Fibroblast of the aortic adventitia (primary cell): Measurements from ENCODE around the gene APOC4. TPM values are rescaled to one million over a fixed set of nuclear protein-coding genes. Genes with fewer than 3 reads are reported as not detected.
A peak's percentile ranks its signal among the peaks of the same experiment; 100 is the strongest.

Source experiments
- DNase-seq: peaks from one replicate; pipeline ENCODE4 v3.0.0-alpha.2; 2010; ENCODE audit warnings: low read depth
- H3K4me3 ChIP-seq: 2 replicates; pipeline ENCODE4 v1.5.1; 2011; ENCODE audit warnings: low read depth, mild to moderate bottlenecking, control low read depth, low read length, moderate library complexity
- total RNA-seq: library from RNA; depleted of rRNA; stranded (reverse); fragments of >200 nt; gene quantifications from 2 replicates; pipeline ENCODE4 v1.2.3, GENCODE V29; 2012; ENCODE audit warnings: low replicate concordance
- TF ChIP-seq, protein P1 (sequence below): IDR thresholded peaks from 2 replicates; pipeline ENCODE4 v1.5.1; 2011; ENCODE audit warnings: mild to moderate bottlenecking, low read length, control low read depth, inconsistent platforms; ENCODE audit not compliant: insufficient read depth

Gene APOC4
- total RNA-seq, 1 donor: not detected

DNA sequence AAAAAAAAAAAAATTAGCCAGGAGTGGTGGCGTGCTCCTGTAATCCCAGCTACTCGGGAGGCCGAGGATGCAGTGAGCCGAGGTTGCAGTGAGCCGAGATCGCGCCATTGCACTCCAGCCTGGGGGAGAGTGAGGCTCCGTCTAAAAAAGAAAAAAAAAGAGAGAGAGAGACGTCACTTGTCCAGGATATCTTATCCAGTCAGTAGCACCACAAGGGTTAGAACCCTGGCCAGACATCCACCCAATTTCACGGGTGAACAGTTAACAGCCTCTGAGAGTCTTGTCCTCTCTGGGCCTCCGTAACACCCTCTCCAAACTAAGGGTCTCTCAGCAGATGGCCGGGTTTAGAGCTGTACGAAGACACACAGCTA, 12.2 kb downstream of the APOC4 start:
- TF ChIP-seq, protein P1, sequence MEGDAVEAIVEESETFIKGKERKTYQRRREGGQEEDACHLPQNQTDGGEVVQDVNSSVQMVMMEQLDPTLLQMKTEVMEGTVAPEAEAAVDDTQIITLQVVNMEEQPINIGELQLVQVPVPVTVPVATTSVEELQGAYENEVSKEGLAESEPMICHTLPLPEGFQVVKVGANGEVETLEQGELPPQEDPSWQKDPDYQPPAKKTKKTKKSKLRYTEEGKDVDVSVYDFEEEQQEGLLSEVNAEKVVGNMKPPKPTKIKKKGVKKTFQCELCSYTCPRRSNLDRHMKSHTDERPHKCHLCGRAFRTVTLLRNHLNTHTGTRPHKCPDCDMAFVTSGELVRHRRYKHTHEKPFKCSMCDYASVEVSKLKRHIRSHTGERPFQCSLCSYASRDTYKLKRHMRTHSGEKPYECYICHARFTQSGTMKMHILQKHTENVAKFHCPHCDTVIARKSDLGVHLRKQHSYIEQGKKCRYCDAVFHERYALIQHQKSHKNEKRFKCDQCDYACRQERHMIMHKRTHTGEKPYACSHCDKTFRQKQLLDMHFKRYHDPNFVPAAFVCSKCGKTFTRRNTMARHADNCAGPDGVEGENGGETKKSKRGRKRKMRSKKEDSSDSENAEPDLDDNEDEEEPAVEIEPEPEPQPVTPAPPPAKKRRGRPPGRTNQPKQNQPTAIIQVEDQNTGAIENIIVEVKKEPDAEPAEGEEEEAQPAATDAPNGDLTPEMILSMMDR: no peak

DNA sequence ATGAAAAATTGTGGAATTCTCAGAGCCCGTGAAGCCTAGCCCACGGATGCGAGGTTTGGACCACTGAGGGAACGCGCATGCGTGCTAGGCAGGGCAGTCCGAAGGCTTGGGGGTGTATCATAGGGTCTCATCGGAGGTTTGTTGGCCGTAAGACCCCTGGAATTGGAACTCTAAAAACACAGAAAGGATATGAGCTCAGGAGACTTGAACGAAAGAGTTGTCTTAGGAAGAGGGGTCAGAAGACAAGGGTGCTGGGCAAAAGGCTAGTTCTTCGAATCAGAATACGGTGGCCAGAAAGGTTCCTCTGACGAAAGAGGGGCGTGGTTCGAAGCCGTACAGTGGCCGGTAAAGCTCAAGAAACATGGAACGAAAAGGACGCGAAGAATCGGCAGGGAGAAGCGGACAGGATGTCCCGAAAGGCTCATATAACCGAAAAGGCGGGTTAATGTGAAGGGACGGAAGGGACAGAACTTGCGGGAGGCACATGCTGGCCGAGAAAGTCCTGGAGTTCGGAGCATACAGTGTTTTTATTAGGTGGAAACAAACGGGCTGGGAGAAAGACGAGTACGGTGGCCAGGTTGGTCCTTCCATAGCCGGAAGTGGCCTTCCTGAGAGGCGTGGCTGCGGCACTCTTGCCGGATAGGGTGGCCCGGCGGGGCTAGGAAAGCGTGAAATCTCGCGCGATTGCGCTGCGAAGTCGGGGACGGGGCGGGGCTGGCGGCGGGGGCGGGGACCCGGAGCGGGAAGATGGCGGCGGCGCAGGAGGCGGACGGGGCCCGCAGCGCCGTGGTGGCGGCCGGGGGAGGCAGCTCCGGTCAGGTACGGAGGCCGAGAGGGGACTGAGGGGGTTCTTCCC, 12.8 kb downstream of the APOC4 start, which contains the start of gene CLPTM1:
Gene CLPTM1 (plus strand): TSS at position 732 of the 856 bp plus-strand sequence. CDS start 16 bp downstream, at position 748.
- peak within 1 kb of the TSS; percentile 99 for H3K4me3 ChIP-seq
- TF ChIP-seq, protein P1: no peak
- peak; percentile 98 for DNase-seq

More for the DNA sequence above, 12.2 kb downstream of the APOC4 start:
- peak overlapping the region; percentile 99 for H3K4me3 ChIP-seq
- DNase-seq: no peak

DNA sequence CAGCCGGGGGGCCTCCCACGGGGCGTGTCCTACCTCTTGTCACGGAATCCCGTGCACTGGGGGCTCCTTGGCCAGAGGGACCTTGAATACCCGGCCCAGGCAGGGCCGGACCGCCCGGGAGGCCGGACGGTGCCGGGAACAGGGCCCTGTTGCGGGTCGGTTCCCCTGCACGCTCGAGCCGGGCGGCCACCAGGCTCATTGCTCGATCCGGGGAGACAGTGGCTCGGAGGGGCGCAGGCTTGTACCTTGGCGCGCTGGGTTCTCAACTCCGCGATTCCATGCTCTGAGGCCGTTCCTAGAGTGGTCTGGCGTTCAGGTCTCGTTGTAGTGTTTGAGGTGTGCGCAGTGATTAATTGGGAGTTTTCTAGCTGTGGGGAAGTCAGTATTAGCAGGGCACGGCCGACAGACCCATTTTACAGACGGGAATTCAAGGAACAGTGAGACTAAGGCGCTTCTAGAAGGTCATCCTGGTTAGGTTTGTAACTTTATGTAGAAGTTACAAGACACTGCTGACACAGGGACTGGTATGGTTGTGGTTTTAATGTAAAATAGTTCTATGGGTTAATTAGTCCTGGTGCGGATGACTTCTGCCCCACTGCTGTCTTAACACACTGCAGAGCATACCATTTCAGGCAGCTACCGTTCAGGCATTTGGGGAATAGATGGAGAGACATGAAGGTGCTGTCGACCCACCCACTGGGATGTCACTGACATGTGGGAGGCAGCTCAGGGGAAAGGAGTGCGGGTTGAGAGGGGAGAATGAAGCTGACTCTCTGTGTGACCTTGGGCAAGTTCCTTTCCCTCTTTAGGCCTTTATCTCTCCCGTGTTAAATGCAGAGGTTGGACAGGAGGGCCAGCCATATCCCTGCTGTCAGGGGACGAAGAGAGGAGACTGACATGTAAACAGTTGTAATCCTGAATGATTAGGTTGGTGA, 13.7 kb downstream of the APOC4 start:
- TF ChIP-seq, protein P1: no peak
- DNase-seq: no peak
- peak overlapping the region; percentile 95 for H3K4me3 ChIP-seq

DNA sequence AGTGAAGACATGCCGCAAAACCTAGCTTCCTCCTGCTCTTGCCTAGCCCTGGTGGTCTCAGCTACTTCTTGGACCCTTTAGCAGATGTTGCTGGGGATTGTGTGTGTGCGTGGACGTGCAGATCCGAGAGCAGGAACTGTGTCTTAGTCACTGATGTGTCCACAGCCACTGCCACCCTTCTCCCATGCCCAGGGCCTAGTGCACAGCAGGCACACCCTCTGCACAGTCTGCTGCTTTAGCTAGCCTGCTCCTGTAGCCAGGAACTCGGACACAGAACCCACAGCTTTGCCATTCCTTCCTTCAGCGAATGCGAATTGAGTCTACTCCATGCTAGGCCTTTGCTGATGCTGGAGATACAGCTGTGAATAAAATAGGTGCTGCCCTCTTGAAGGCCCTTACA, 15.5 kb downstream of the APOC4 start:
- TF ChIP-seq, protein P1: no peak
- peak overlapping the region; percentile 10 for H3K4me3 ChIP-seq
- no peak for DNase-seq

DNA sequence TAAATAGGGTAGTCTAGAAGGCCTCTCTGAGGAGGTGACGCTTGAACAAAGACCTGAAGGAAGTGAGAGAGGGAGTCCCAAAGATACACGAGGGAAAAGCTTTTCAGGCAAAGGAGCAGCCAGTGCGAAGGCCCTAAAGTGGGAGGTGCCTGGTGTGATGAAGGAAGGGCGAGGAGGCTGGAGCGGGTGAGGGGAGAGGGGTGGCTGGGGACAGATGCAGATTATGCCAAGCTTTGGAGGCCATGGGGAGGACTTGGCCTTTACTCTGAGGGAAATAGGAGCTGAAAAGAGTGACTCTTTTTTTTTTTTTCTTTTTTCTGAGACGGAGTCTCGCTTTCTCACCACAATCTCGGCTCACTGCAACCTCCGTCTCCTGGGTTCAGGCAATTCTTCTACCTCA, 16.1 kb downstream of the APOC4 start:
- no peak overlapping the region for H3K4me3 ChIP-seq
- no peak for DNase-seq
- TF ChIP-seq, protein P1: no peak

DNA sequence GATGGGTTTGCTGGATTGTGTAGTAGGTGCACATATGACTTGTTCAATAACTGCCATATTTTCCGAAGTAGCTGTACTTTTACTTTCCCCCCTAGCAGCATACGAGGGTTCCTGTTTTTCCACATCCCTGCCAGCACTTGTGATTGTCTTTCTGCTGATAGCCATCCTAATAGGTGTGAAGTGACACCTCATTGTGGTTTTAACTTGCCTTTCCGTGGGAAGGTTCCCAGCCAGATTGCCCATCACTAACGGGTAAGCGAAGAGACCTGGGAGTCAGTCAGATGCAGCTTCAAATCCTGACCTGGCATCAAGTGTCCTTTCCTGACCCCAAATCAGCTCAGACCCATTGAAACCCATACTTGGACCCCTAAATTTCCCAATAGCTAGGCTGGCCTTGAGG, 17.7 kb downstream of the APOC4 start:
- TF ChIP-seq, protein P1: no peak
- no peak overlapping the region for H3K4me3 ChIP-seq
- DNase-seq: no peak
